Measurements from ENCODE around the gene RIT2. TPM values are rescaled to one million over a fixed set of nuclear protein-coding genes. Genes with fewer than 3 reads are reported as not detected.

Gene RIT2
- total and polyA plus RNA-seq, 2 of the 4 experiments (the other 2 are of a cell fraction), result not detected

DNA sequence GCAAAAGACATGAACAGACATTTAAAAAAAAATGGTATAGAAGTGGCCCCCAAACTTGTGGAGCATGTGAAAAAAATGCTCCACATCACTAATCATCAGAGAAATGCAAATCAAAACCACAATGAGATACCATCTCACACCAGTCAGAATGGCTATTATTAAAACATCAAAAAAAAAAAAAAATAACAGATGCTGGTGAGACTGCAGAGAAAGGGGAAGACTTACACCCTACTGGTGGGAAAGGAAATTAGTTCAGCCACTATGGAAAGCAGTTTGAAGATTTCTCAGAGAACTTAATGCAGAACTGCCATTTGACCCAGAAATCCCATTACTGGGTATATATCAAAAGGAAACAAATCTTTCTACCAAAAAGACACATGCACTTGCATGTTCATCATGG lies 164.8 kb downstream of the RIT2 start:
- Histone ChIP-seq H3K4ac (ENCODE audit: low read depth, low read length) (no peak overlapping the region), H3K14ac (replicated peaks; ENCODE audit: low read depth, low read length) (no peak overlapping the region), H3K18ac (ENCODE audit: low read depth, low read length) (no peak overlapping the region), H3K4me1 (ENCODE audit: control insufficient read depth, insufficient read depth, low read length) (no peaks in the 10 kb centered on the region), H2BK5ac (ENCODE audit: low read depth, low read length, poor library complexity, severe bottlenecking) (no peak overlapping the region), H3K56ac (ENCODE audit: extremely low read depth, insufficient read depth, low read length) (no peak overlapping the region), H2AK9ac (replicated peaks; ENCODE audit: low read depth, low read length, poor library complexity) (no peak overlapping the region), H3K23ac (ENCODE audit: low read depth, low read length) (no peak overlapping the region), H4K5ac (ENCODE audit: low read depth, low read length) (no peak overlapping the region), H2BK20ac (ENCODE audit: low read depth, low read length) (no peak overlapping the region), H4K20me1 (ENCODE audit: insufficient read depth, low read length) (no peaks in the 10 kb centered on the region), H3K79me1 (ENCODE audit: low read depth in 1 of 2, low read length in 2 of 2) (no peaks in the 10 kb centered on the region), H2BK15ac (ENCODE audit: low read depth, low read length) (no peak overlapping the region), H3K27ac (ENCODE audit: insufficient read depth, low read length) (no peak overlapping the region), H3K9me3 (ENCODE audit: control insufficient read depth, insufficient read depth, low read length) (0 out of 2 replicates have a peak, but pooled peaks cover 1% of the 10 kb centered on the region), H3K36me3 (ENCODE audit: control insufficient read depth, insufficient read depth, low read length) (no peaks in the 10 kb centered on the region), H2AFZ (replicated peaks; ENCODE audit: low read length, poor library complexity) (no peak overlapping the region), H2AK5ac (ENCODE audit: low read depth, low read length) (no peak overlapping the region), H3K9ac (ENCODE audit: low read depth, low read length) (no peak overlapping the region), H4K8ac (ENCODE audit: low read depth in 2 of 2, low read length in 2 of 2) (no peak overlapping the region), H4K91ac (ENCODE audit: insufficient read depth, low read depth, low read length) (no peak overlapping the region), H3K27me3 (ENCODE audit: control insufficient read depth, insufficient read depth, low read length) (no peaks in the 10 kb centered on the region), H3K4me3 (ENCODE audit: insufficient read depth, low read depth, low read length) (no peak overlapping the region), H3K9me1 (ENCODE audit: insufficient read depth, low read length) (no peaks in the 10 kb centered on the region), H2BK120ac (ENCODE audit: low read depth, low read length) (no peak overlapping the region), H3K4me2 (ENCODE audit: low read depth, low read length) (no peak overlapping the region)
- dilution Hi-C loops (cut with HindIII; ENCODE audit: low sequenced_read_pairs, unreplicated experiment) (no loop called here), intact Hi-C loops (cut with micrococcal nuclease) (no loop called here), in situ Hi-C loops (cut with MboI; ENCODE audit: low sequenced_read_pairs) (no loop called here)
- no TSS peak for BruUV-seq (replicated peaks)
- CTCF ChIA-PET, result interaction anchor here (0.6 kb wide), 1 partner anchor 1110 kb away, joined by 6 read pairs; no protein-coding TSS in a partner anchor
- no peak for ATAC-seq (ENCODE audit: low read depth)
- no peak for DNase-seq
- POLR2A ChIA-PET (ENCODE audit: unreplicated experiment), result no interaction called here
- TF ChIP-seq SMC3 (IDR thresholded peaks at IDR 0.05; ENCODE audit: low read depth, low read length) (no peak), FOS (IDR thresholded peaks at IDR 0.05; ENCODE audit: low read depth, low read length) (no peak), BHLHE40 (IDR thresholded peaks at IDR 0.05; ENCODE audit: low read depth, low read length) (no peak)
